Heart right ventricle (tissue), 16 donors: ENCODE results near the gene OR5AK2. TPM values are rescaled to one million over a fixed set of nuclear protein-coding genes. Genes with fewer than 3 reads are reported as not detected.

Experiments used
- ATAC-seq, 8 donors: fragments of 200-7000 bp; cut with Tn5 transposase; one replicate each; pipeline ENCODE4 v1.9.1; 2020; ENCODE audit warnings: mild to moderate bottlenecking in 8 of 8, moderate library complexity in 8 of 8, moderate number of reproducible peaks in 1 of 8
- DNase-seq, 2 donors: peaks; one replicate each; pipeline ENCODE4 v3.0.0-alpha.2; 2020
- H3K27ac ChIP-seq, 10 donors: fragments of 200-600 bp; sonication (generic) in 2 of 10; one replicate each; pipeline versions ENCODE4 v1.5.0 to v1.8.0; 2020 to 2022; ENCODE audit warnings: mild to moderate bottlenecking in 3 of 10
- H3K27me3 ChIP-seq, 7 donors: fragments of 200-600 bp; one replicate each; pipeline ENCODE4 v1.8.0; 2021 to 2022; ENCODE audit warnings: mild to moderate bottlenecking in 2 of 7
- H3K36me3 ChIP-seq, 9 donors: fragments of 200-600 bp; sonication (generic) in 1 of 9; one replicate each; pipeline versions ENCODE4 v1.5.0 to v1.8.0; 2020 to 2022; ENCODE audit warnings: mild to moderate bottlenecking in 2 of 9
- H3K4me1 ChIP-seq, 9 donors: fragments of 200-600 bp; sonication (generic) in 1 of 9; one replicate each; pipeline versions ENCODE4 v1.5.0 to v1.8.0; 2020 to 2022; ENCODE audit warnings: mild to moderate bottlenecking in 4 of 9
- H3K4me3 ChIP-seq, 10 donors: fragments of 200-600 bp; sonication (generic) in 2 of 10; one replicate each; pipeline versions ENCODE4 v1.5.0 to v1.8.0; 2020 to 2022; ENCODE audit warnings: mild to moderate bottlenecking in 7 of 10, moderate library complexity in 2 of 10
- H3K9me3 ChIP-seq, 11 donors: fragments of 200-600 bp in 10 of 11; sonication (generic) in 2 of 11; one replicate each; pipeline versions ENCODE4 v1.5.0 to v1.8.0; 2013 to 2022; ENCODE audit warnings: mild to moderate bottlenecking in 2 of 11, control low read depth in 1 of 11, moderate library complexity in 1 of 11
- CTCF ChIP-seq, 9 donors: fragments of 200-600 bp; sonication (generic) in 2 of 9; IDR thresholded peaks; one replicate each; pipeline versions ENCODE4 v1.5.0 to v1.8.0; 2021 to 2022; ENCODE audit warnings: antibody characterized with exemption in 9 of 9, mild to moderate bottlenecking in 5 of 9, moderate library complexity in 1 of 9
- WGBS, 2 donors: extraction: QIAGEN DNeasy Blood & Tissue Kit; methylation state at CpG; one replicate each; pipeline ENCODE4 v1.1.7; 2013; ENCODE audit warnings: inconsistent platforms in 1 of 2; 5-methylcytosine and 5-hydroxymethylcytosine counted together
- intact Hi-C, 10 donors: fragments of 100-400 bp; cut with DNase I; formaldehyde crosslinking; loops; one replicate each; pipeline versions ENCODE4 v1.11.1 to v1.14.2; 2022
- polyA plus RNA-seq, 2 donors: library from polyadenylated mRNA; stranded (reverse); fragments of 200-250 nt; gene quantifications; one replicate each; pipeline ENCODE4 v1.2.3, GENCODE V29; 2013
- total RNA-seq, 10 donors: library from RNA; stranded (reverse); fragmentation: NEBNext Ultra II Directional in 3 of 10; extraction: Animal tissue kit (Norgen Biotek cat#: 25700) in 3 of 10; gene quantifications; one replicate each; pipeline versions ENCODE4 v1.2.1 to v1.2.4, GENCODE V29; 2021 to 2023
- donor health status: Arrhythmogenic right ventricular cardiomyopathy.
- donor health status: ischemic (EF 13 %, LVEDD 7.1; RV severe dilation, severe dysfunction).
- donor health status: healthy with polysubstance abuse.
- donor health status: DM: no; HTN: yes; CAD: no.
- donor health status: DM: no; HTN: no; CAD: no.
- donor health status: ischemic (EF 25% LVEDD 6.9; RV normal size, moderate dysfunction).
- donor health status: ischemic (EF 25% LVEDD 5.7; RV mildly dilated, moderate dysfunction).
- donor health status: healthy.
- donor health status: DM: yes; HTN: yes; CAD: no.
- donor health status: Ischemic cardiomyopathy.
- donor health status: ischemic (EF 35%, LVEDD 5.7; RV mildly dilated, moderate dysfunction).
- donor health status: nonischemic (EF 11% LVEDD 7.7; RV severe dilation, severe dysfunction).
- donor health status: DM: yes; HTN: yes; CAD: no.
- donor health status: PGD.
- donor health status: ischemic (EF 29% LVEDD 5.4; RV normal size, mild dysfunction).
- donor health status: nonischemic (EF 23%, LVEDD 6.1; RV moderate dilation, normal function).

Gene OR5AK2
- total and polyA plus RNA-seq, 12 donors, result not detected

- intact Hi-C loops, result no loop called here
- DNase-seq (no peak), ATAC-seq (no peak)
- no peak for TF ChIP-seq CTCF (IDR thresholded peaks at IDR 0.05)
- no peaks in the 10 kb centered on the region for H3K36me3 ChIP-seq
- no peak overlapping the region for H3K4me3 ChIP-seq
- H3K27ac ChIP-seq, result no peak overlapping the region
- H3K4me1 ChIP-seq, result no peaks in the 10 kb centered on the region
- 79 to 80% methylated on average over 2 of the region's 2 CpGs for WGBS, 2 donors
- H3K27me3 ChIP-seq, result no peaks in the 10 kb centered on the region
- peaks cover 0 to 31% (median 10%) of the 10 kb centered on the region in 11 donors for H3K9me3 ChIP-seq
Observed at GRCh38 chr11:56990702-56991101, 2.0 kb downstream of the OR5AK2 start.

GRCh38 chr11:56994532-56994931 lies 5.8 kb downstream of the OR5AK2 start:
- no peak overlapping the region for H3K4me3 ChIP-seq
- no peak for ATAC-seq
- peaks cover 0 to 46% (median 12%) of the 10 kb centered on the region in 11 donors for H3K9me3 ChIP-seq
- H3K27me3 ChIP-seq, result no peaks in the 10 kb centered on the region
- H3K4me1 ChIP-seq, result no peaks in the 10 kb centered on the region
- H3K27ac ChIP-seq, result no peak overlapping the region
- H3K36me3 ChIP-seq, result no peaks in the 10 kb centered on the region
- no peak for DNase-seq
- TF ChIP-seq CTCF (IDR thresholded peaks at IDR 0.05), result no peak
- intact Hi-C loops, result no loop called here

- DNase-seq (no peak), ATAC-seq (no peak)
- intact Hi-C loops, result no loop called here
- WGBS, 2 donors, result 77 to 79% methylated on average over 14 of the region's 14 CpGs
- no peaks in the 10 kb centered on the region for H3K36me3 ChIP-seq
- H3K4me3 ChIP-seq, result no peak overlapping the region
- peaks cover 0 to 27% (median 8%) of the 10 kb centered on the region in 11 donors for H3K9me3 ChIP-seq
- H3K27ac ChIP-seq, result no peak overlapping the region
- no peaks in the 10 kb centered on the region for H3K27me3 ChIP-seq
- no peaks in the 10 kb centered on the region for H3K4me1 ChIP-seq
- no peak for TF ChIP-seq CTCF (IDR thresholded peaks at IDR 0.05)
Observed at GRCh38 chr11:57001674-57002401, 13.1 kb downstream of the OR5AK2 start.

GRCh38 chr11:57008373-57008772 lies 19.7 kb downstream of the OR5AK2 start:
- Histone ChIP-seq H3K27me3 (no peaks in the 10 kb centered on the region), H3K36me3 (no peaks in the 10 kb centered on the region), H3K27ac (no peak overlapping the region), H3K9me3 (no peaks in the 10 kb centered on the region), H3K4me1 (no peaks in the 10 kb centered on the region), H3K4me3 (no peak overlapping the region)
- intact Hi-C loops, result no loop called here
- DNase-seq (no peak), ATAC-seq (no peak)
- 84 to 88% methylated on average over 3 of the region's 3 CpGs for WGBS, 2 donors
- no peak for TF ChIP-seq CTCF (IDR thresholded peaks at IDR 0.05)
